SU-DHL-6 (cell line): ENCODE data around the gene ACTRT3.

ENCODE experiments used
- H2AFZ ChIP-seq: fragments of 200-600 bp; sonication (generic); 2 replicates; pipeline ENCODE4 v1.6.1; 2014; ENCODE audit warnings: low read depth, mild to moderate bottlenecking, moderate library complexity, mixed read lengths, antibody characterized with exemption, low read length; ENCODE audit not compliant: severe bottlenecking
- H3F3A ChIP-seq: fragments of 200-600 bp; shearing (Covaris generic); 2 replicates; pipeline ENCODE4 v1.6.0; 2016; ENCODE audit warnings: antibody characterized with exemption, mild to moderate bottlenecking; ENCODE audit not compliant: insufficient read depth
- H3K27ac ChIP-seq: fragments of 200-600 bp; sonication (generic); 2 replicates; pipeline ENCODE4 v1.5.1; 2016; ENCODE audit warnings: low read depth, mild to moderate bottlenecking, low read length, moderate library complexity, mixed read lengths
- H3K27me3 ChIP-seq: fragments of 200-600 bp; sonication (generic), shearing (Covaris generic); 2 replicates; pipeline ENCODE4 v1.6.0; 2014; ENCODE audit warnings: mild to moderate bottlenecking, low read length
- H3K36me3 ChIP-seq: fragments of 200-600 bp; sonication (generic); 2 replicates; pipeline ENCODE4 v1.6.1; 2014; ENCODE audit warnings: mild to moderate bottlenecking, low read length, mixed read lengths
- H3K4me2 ChIP-seq: fragments of 300-600, 200-600 bp; shearing (Covaris generic), sonication (generic); 2 replicates; pipeline ENCODE4 v1.6.0; 2014; ENCODE audit warnings: low read length, low read depth, mild to moderate bottlenecking; ENCODE audit not compliant: poor library complexity, severe bottlenecking
- H3K4me3 ChIP-seq: fragments of 200-600 bp; sonication (generic); 2 replicates; pipeline ENCODE4 v1.5.1; 2014; ENCODE audit warnings: antibody characterized with exemption, low read length, mild to moderate bottlenecking, mixed read lengths; ENCODE audit not compliant: insufficient read depth, poor library complexity, severe bottlenecking
- H3K79me2 ChIP-seq: fragments of 200-600 bp; sonication (generic); 2 replicates; pipeline ENCODE4 v1.6.1; 2014; ENCODE audit warnings: mild to moderate bottlenecking, low read length, moderate library complexity; ENCODE audit not compliant: insufficient read depth
- H3K9ac ChIP-seq: fragments of 200-600 bp; sonication (generic); 2 replicates; pipeline ENCODE4 v1.7.0; 2014; ENCODE audit warnings: mild to moderate bottlenecking, low read length
- H3K9me2 ChIP-seq: fragments of 200-600 bp; sonication (generic); replicated peaks from 2 replicates; pipeline ENCODE4 v1.6.1; 2014; ENCODE audit warnings: low read length; ENCODE audit not compliant: insufficient read depth
- H3K9me3 ChIP-seq: fragments of 200-600 bp; sonication (generic); 2 replicates; pipeline ENCODE4 v1.6.1; 2014; ENCODE audit warnings: low read length, mixed read lengths; ENCODE audit not compliant: insufficient read depth
- H4K20me1 ChIP-seq: fragments of 200-600 bp; sonication (generic); 2 replicates; pipeline ENCODE4 v1.6.1; 2014; ENCODE audit warnings: low read depth, mild to moderate bottlenecking, antibody characterized with exemption, low read length, moderate library complexity, mixed read lengths
- EZH2phosphoT487 ChIP-seq: fragments of 200-600 bp; sonication (generic), shearing (Covaris generic); conservative IDR thresholded peaks from 2 replicates; pipeline ENCODE4 v1.6.1; 2018; ENCODE audit warnings: mild to moderate bottlenecking, antibody characterized with exemption, low read length, moderate library complexity, mixed read lengths
- TF ChIP-seq, protein P1 (sequence below): fragments of 200-600 bp; sonication (generic); IDR thresholded peaks from one replicate; pipeline ENCODE4 v1.5.1; 2017; ENCODE audit warnings: antibody characterized with exemption, mild to moderate bottlenecking, low read length, moderate library complexity; ENCODE audit not compliant: insufficient read depth, poor library complexity, severe bottlenecking

The ACTRT3 gene

DNA sequence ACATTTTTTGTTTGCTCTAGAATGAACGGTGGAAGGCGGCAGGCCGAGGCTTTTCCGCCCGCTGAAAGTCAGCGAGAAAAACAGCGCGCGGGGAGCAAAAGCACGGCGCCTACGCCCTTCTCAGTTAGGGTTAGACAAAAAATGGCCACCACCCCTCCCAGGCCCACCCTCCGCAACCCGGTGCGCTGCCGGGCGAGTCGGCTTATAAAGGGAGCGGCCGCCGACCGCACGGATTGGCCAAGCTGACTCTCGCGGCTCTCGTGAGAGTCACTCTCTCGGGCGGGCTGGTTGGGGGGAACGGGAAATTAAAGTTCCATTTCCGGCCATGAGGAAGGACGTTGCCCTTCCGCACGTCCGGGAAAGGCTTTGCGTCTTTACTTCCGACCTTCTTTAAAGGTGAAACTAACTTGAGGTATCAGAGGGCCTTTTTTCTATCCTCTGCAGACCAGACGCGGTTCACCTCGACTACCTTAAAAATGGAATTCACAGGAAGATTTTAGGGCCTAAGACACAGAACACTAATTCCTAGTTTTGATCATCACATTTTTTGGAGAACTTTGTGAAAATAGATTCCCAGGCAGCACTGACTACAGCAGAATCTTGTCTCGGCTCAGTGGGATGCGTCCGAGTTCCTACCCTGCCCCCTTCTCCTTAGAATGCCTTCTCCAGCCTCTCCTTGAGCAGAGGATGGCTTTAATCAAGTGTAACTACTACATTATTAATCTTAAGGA is 4.3 kb downstream of the ACTRT3 start, which contains the start of gene TERC:
TSS of gene TERC (minus strand) at position 179 of the 731 bp plus-strand sequence.
- Histone ChIP-seq H3K36me3 (no peaks in the 10 kb centered on the region), H3K27ac (peak within 1 kb of the TSS; percentile 67), H3K9ac (peak within 1 kb of the TSS; percentile 67), H3K4me2 (peak within 1 kb of the TSS; percentile 79), H2AFZ (peak within 1 kb of the TSS; percentile 56), H3K9me3 (no peaks in the 10 kb centered on the region), H3F3A (peaks cover 40% of the 10 kb centered on the region), H3K79me2 (no peaks in the 10 kb centered on the region), H3K9me2 (no peaks in the 10 kb centered on the region), H4K20me1 (no peaks in the 10 kb centered on the region), H3K4me3 (peak within 1 kb of the TSS; percentile 64), H3K27me3 (no peaks in the 10 kb centered on the region)
- TF ChIP-seq, protein P1, sequence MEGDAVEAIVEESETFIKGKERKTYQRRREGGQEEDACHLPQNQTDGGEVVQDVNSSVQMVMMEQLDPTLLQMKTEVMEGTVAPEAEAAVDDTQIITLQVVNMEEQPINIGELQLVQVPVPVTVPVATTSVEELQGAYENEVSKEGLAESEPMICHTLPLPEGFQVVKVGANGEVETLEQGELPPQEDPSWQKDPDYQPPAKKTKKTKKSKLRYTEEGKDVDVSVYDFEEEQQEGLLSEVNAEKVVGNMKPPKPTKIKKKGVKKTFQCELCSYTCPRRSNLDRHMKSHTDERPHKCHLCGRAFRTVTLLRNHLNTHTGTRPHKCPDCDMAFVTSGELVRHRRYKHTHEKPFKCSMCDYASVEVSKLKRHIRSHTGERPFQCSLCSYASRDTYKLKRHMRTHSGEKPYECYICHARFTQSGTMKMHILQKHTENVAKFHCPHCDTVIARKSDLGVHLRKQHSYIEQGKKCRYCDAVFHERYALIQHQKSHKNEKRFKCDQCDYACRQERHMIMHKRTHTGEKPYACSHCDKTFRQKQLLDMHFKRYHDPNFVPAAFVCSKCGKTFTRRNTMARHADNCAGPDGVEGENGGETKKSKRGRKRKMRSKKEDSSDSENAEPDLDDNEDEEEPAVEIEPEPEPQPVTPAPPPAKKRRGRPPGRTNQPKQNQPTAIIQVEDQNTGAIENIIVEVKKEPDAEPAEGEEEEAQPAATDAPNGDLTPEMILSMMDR: no peak
- no peak for TF ChIP-seq EZH2phosphoT487

DNA sequence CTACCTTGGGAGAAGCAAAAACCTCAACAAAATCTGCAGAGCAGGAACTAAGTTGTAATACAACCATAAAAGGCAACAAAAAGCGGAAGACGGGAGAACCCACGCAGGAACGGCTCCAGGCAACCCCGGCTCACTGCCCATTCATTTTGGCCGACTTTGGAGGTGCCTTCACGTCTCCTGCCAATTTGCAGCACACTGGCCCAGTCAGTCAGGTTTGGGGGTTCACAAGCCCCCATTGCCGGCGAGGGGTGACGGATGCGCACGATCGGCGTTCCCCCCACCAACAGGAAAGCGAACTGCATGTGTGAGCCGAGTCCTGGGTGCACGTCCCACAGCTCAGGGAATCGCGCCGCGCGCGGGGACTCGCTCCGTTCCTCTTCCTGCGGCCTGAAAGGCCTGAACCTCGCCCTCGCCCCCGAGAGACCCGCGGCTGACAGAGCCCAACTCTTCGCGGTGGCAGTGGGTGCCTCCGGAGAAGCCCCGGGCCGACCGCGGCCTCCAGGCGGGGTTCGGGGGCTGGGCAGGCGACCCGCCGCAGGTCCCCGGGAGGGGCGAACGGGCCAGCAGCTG is 5.0 kb downstream of the ACTRT3 start:
- Histone ChIP-seq H2AFZ (peak overlapping the region; percentile 56), H3K9me2 (no peaks in the 10 kb centered on the region), H3K9ac (peak overlapping the region; percentile 67), H4K20me1 (no peaks in the 10 kb centered on the region), H3K27me3 (no peaks in the 10 kb centered on the region), H3F3A (peaks cover 36% of the 10 kb centered on the region), H3K27ac (peak overlapping the region; percentile 67), H3K4me3 (peak overlapping the region; percentile 64), H3K4me2 (peak overlapping the region; percentile 79), H3K36me3 (no peaks in the 10 kb centered on the region), H3K79me2 (no peaks in the 10 kb centered on the region), H3K9me3 (no peaks in the 10 kb centered on the region)
- no peak for TF ChIP-seq EZH2phosphoT487
- TF ChIP-seq, protein P1: no peak

DNA sequence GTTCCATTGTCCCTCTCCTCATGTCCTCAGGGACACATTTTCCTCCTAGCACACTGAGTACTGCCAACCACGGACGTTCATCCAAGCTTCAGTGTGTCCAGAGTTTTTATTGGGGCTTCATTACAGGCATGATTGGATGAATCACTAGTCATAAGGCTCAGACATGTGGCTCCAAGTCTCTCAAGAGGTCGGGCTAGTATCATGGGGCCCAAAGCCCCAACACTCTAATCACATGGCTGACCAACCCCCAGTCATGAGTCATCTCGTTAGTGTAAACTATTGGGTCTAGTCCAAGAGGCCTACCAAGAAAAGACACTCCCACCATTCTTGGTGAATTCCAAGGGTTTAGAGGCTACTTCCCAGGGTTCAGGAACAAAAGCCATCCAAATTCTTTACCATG is 8.9 kb downstream of the ACTRT3 start:
- no peak overlapping the region for H2AFZ ChIP-seq
- no peaks in the 10 kb centered on the region for H3K27me3 ChIP-seq
- H3K27ac ChIP-seq: no peak overlapping the region
- H3K79me2 ChIP-seq: no peaks in the 10 kb centered on the region
- H3K4me3 ChIP-seq: no peak overlapping the region
- H4K20me1 ChIP-seq: no peaks in the 10 kb centered on the region
- no peaks in the 10 kb centered on the region for H3K9me3 ChIP-seq
- no peak overlapping the region for H3K9ac ChIP-seq
- H3K4me2 ChIP-seq: no peak overlapping the region
- H3K36me3 ChIP-seq: no peaks in the 10 kb centered on the region
- H3K9me2 ChIP-seq: no peaks in the 10 kb centered on the region
- TF ChIP-seq, protein P1: no peak
- TF ChIP-seq EZH2phosphoT487: no peak
- H3F3A ChIP-seq: peaks cover 11% of the 10 kb centered on the region
